Activated CD4-positive, alpha-beta T cell treated with anti-CD3 and anti-CD28 coated beads, Interleukin-2, amount 10 ng/mL, durations not matched to agents 24 days and 14 days (primary cell): Measurements from ENCODE around the gene C17orf100. TPM values are rescaled to one million over a fixed set of nuclear protein-coding genes. Genes with fewer than 3 reads are reported as not detected.
"Not testable (repeated sequence)": the region's sequence is repeated elsewhere in the genome, so short reads cannot be mapped to it uniquely, and the experiment has no call there.

Experiments used
- DNase-seq: peaks from one replicate; pipeline ENCODE4 v3.0.0; 2022
- H3K27ac Mint-ChIP-seq: one replicate; pipeline ENCODE4 v1.8.0; 2022; ENCODE audit warnings: mild to moderate bottlenecking, mixed read lengths
- H3K27me3 Mint-ChIP-seq: one replicate; pipeline ENCODE4 v1.8.0; 2022; ENCODE audit warnings: mixed read lengths
- H3K36me3 Mint-ChIP-seq: one replicate; pipeline ENCODE4 v1.8.0; 2022; ENCODE audit warnings: low read depth, mild to moderate bottlenecking, mixed read lengths
- H3K4me1 Mint-ChIP-seq: one replicate; pipeline ENCODE4 v1.8.0; 2021; ENCODE audit warnings: mixed read lengths
- H3K4me3 Mint-ChIP-seq: one replicate; pipeline ENCODE4 v1.8.0; 2022; ENCODE audit warnings: mild to moderate bottlenecking, moderate library complexity, mixed read lengths
- H3K9me3 Mint-ChIP-seq: one replicate; pipeline ENCODE4 v1.8.0; 2021; ENCODE audit warnings: mixed read lengths
- intact Hi-C: fragments of 100-400 bp; cut with micrococcal nuclease; formaldehyde crosslinking; loops from one replicate; pipeline ENCODE4 v1.15.1; 2023
- total RNA-seq: library from RNA; stranded (reverse); gene quantifications from 2 replicates; pipeline ENCODE4 v1.2.3, GENCODE V29; 2022

C17orf100 gene
- total RNA-seq, 1 donor from 2014 or later, result 1.8 TPM

GRCh38 chr17:6654841-6655731 lies 3.5 kb downstream of the C17orf100 start:
- peaks cover 5% of the 10 kb centered on the region for H3K36me3 Mint-ChIP-seq
- intact Hi-C loops, result loop anchor here (5.0 kb wide), 1 partner anchor 1168 kb away; the partner anchor contains the start of genes DERL2 and MIS12
- peak overlapping the region; percentile 83 for H3K4me3 Mint-ChIP-seq
- no peaks in the 10 kb centered on the region for H3K9me3 Mint-ChIP-seq
- H3K27ac Mint-ChIP-seq, result peak overlapping the region; percentile 32
- peaks cover 21% of the 10 kb centered on the region for H3K27me3 Mint-ChIP-seq
- DNase-seq, result no peak
- peaks cover 47% of the 10 kb centered on the region for H3K4me1 Mint-ChIP-seq

DNA sequence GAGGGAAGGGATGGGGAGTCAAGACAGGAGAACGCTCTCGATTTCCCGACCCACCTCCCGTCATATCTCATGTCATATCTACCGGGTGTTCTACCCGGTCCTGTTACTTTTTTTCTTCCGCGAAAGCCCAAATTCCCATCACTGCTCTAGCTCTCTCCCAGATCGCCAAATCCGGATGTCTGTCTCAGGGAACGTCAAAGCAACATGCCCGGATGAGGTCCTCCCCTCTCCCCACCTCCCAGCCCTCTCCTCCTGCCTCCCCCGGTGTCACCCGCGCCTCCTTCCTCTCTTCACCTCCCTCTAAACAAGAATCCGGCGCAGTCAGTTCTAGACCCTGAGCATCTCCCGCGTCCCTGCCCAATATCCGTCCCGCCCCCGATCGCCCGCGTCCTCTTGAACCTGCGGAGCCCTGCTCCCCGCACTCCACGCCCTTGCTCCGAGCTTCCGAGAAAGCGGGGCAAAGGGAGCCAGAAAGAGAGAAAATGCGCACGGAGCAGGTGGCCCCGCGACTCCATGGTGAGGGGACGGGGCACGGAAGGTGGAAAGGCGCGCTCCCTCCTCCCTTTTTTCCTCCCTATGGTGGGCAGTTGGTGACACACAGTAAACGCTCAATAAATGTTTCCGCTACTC lies 4.3 kb downstream of the C17orf100 start:
- H3K9me3 Mint-ChIP-seq, intact Hi-C loops, H3K36me3 Mint-ChIP-seq: not testable (repeated sequence)
- Mint-ChIP-seq H3K27me3 (peaks cover 25% of the 10 kb centered on the region), H3K27ac (peak overlapping the region; percentile 32), H3K4me3 (peak overlapping the region; percentile 83), H3K4me1 (peaks cover 49% of the 10 kb centered on the region)
- peak; percentile 78 for DNase-seq

DNA sequence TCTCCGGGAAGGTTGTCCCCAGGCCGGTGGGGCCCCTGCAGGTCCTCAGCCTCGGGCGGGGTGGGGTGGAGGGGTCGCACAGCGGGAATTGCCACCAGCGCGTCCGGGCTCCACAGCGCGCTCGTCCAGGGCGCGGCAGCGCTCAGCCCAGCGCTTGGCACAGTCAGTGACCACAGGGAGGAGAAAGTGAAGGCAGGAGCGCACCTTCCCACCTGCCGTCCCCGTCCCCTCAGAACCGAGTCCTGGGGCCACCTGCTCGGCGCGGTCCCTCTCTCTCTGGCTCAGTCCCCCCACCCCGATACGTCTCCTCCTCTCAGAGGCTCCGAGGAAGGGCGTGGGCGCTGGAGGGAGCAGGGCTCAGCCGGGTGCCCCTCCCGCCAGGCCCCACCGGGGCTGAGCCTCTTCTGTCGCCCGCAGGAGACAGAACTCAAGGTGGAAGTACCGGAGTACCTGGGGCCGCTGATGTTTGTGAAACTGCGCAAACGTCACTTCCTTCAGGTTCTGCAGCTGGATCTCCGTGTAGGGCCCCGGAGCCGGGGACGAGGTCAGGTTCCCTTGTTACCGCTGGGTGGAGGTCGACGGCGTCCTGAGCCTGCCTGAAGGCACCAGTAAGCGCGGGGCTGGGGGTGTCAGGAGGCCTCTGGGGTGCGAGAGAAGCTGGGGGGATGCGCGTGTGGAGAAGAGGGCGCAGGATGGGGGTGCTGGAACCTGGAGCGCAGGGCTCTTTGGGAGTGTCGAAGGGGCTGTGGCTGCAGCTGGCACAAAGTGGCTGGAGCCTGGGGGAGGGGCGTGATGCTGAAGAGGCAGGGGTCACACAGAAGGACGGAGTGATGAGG lies 5.5 kb downstream of the C17orf100 start:
- DNase-seq, result peak; percentile 90
- Mint-ChIP-seq H3K4me3 (peak overlapping the region; percentile 91), H3K27ac (peak overlapping the region; percentile 62), H3K27me3 (peaks cover 29% of the 10 kb centered on the region), H3K4me1 (peaks cover 58% of the 10 kb centered on the region)
- intact Hi-C loops, H3K36me3 Mint-ChIP-seq, H3K9me3 Mint-ChIP-seq: not testable (repeated sequence)

GRCh38 chr17:6657633-6658287 lies 6.2 kb downstream of the C17orf100 start:
- peaks cover 9% of the 10 kb centered on the region for H3K36me3 Mint-ChIP-seq
- peaks cover 35% of the 10 kb centered on the region for H3K27me3 Mint-ChIP-seq
- no peak for DNase-seq
- intact Hi-C loops, result no loop called here
- H3K27ac Mint-ChIP-seq, result peak overlapping the region; percentile 62
- peak overlapping the region; percentile 91 for H3K4me3 Mint-ChIP-seq
- H3K9me3 Mint-ChIP-seq, result no peaks in the 10 kb centered on the region
- peaks cover 52% of the 10 kb centered on the region for H3K4me1 Mint-ChIP-seq

GRCh38 chr17:6658411-6658810 lies 6.8 kb downstream of the C17orf100 start:
- Mint-ChIP-seq H3K4me3 (peak overlapping the region; percentile 91), H3K4me1 (peaks cover 47% of the 10 kb centered on the region), H3K27me3 (peaks cover 34% of the 10 kb centered on the region)
- DNase-seq, H3K27ac Mint-ChIP-seq, H3K9me3 Mint-ChIP-seq, intact Hi-C loops, H3K36me3 Mint-ChIP-seq: not testable (repeated sequence)

DNA sequence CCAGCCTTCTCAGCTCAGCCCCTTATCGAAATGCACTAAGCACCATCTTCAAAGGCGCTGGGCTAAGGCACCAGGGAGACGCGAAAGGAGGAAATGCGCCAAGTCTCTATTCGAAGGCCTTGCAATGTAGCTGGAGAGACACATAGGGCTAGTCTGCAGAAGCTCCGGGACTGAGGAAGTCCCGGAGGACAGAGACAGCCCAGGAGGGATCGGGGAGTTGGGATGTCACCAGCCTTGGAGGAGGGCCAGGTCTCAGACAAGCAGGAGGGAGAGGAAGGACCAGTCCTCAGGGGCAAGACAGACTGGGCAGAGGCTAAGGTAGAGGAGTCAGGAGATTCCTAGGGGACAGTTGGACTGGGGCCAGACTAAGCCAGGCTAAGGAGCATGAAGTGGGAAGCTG lies 8.5 kb downstream of the C17orf100 start:
- DNase-seq, result no peak
- peaks cover 39% of the 10 kb centered on the region for H3K4me1 Mint-ChIP-seq
- no peaks in the 10 kb centered on the region for H3K9me3 Mint-ChIP-seq
- peaks cover 30% of the 10 kb centered on the region for H3K27me3 Mint-ChIP-seq
- H3K4me3 Mint-ChIP-seq, result peak overlapping the region; percentile 26
- intact Hi-C loops, result loop anchor here (10.0 kb wide), 1 partner anchor 95 kb away; the partner anchor contains the start of gene XAF1
- no peak overlapping the region for H3K27ac Mint-ChIP-seq
- peaks cover 9% of the 10 kb centered on the region for H3K36me3 Mint-ChIP-seq

DNA sequence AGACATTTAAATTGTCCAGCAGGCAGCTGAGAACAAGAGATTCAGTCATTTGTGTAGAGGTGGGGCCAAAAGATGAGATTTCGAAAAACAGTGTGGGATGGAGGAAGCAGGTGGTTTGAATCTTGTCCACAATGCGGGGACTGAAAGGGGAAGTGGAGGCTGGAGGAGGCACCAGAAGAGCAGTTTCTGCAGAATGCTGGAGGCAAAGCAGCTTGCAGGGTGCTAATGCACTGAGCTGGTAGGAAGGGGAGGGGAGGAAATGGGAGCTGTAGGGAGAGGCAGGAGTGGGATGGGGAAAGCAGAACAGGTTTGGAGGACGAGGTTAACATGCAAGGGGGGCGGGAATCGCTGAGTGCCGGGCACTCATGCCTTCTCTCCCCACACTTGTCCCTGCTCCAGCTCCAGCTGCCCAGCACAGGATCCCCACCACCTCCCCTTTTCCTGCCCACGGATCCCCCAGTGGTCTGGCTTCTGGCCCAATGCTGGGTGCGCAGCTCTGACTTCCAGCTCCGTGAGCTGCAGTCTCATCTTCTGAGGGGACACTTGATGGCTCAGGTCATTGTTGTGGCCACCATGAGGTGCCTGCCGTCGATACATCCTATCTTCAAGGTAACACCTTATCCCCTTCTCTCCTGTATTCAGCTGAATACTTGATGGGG lies 9.4 kb downstream of the C17orf100 start:
- intact Hi-C loops, result loop anchor here (10.0 kb wide), 1 partner anchor 94 kb away; the partner anchor contains the start of gene XAF1
- Mint-ChIP-seq H3K4me1 (peaks cover 33% of the 10 kb centered on the region), H3K36me3 (peaks cover 9% of the 10 kb centered on the region), H3K27me3 (peaks cover 23% of the 10 kb centered on the region), H3K27ac (peak overlapping the region; percentile 27), H3K4me3 (peak overlapping the region; percentile 58), H3K9me3 (no peaks in the 10 kb centered on the region)
- DNase-seq, result peak; percentile 71

GRCh38 chr17:6661464-6661848 lies 9.9 kb downstream of the C17orf100 start:
- H3K27me3 Mint-ChIP-seq, result peaks cover 23% of the 10 kb centered on the region
- H3K4me1 Mint-ChIP-seq, result peaks cover 33% of the 10 kb centered on the region
- no peaks in the 10 kb centered on the region for H3K9me3 Mint-ChIP-seq
- no peak overlapping the region for H3K27ac Mint-ChIP-seq
- peaks cover 9% of the 10 kb centered on the region for H3K36me3 Mint-ChIP-seq
- intact Hi-C loops, result loop anchor here (10.0 kb wide), 1 partner anchor 93 kb away; the partner anchor contains the start of gene XAF1
- H3K4me3 Mint-ChIP-seq, result no peak overlapping the region
- no peak for DNase-seq

GRCh38 chr17:6663200-6663599 lies 11.6 kb downstream of the C17orf100 start:
- H3K4me3 Mint-ChIP-seq, H3K9me3 Mint-ChIP-seq, H3K27ac Mint-ChIP-seq, H3K36me3 Mint-ChIP-seq, DNase-seq: not testable (repeated sequence)
- H3K27me3 Mint-ChIP-seq, result peaks cover 27% of the 10 kb centered on the region
- intact Hi-C loops, result loop anchor here (10.0 kb wide), 1 partner anchor 92 kb away; the partner anchor contains the start of gene XAF1
- H3K4me1 Mint-ChIP-seq, result peaks cover 30% of the 10 kb centered on the region

DNA sequence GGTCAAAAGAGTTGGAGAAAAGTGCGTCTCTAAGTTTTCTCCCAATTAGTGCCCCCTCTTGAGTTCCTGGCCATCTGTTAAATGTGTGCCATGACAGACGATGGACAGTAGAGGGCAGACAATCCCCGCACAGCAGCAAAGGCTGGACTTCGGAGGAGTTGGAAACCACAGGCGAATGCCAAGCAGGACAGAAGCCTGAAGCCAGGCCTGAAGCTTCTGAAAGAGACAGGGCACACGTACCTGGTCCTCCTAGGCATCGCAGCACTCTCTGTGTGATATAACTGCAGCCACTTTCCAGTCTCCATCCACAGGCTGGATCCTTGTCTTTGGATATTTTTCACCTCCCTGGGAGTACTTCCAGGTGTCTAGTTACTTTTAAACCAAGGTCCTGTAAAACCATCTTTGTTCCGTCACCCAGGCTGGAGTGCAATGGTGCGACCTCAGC lies 14.5 kb downstream of the C17orf100 start:
- no peaks in the 10 kb centered on the region for H3K9me3 Mint-ChIP-seq
- peaks cover 14% of the 10 kb centered on the region for H3K4me1 Mint-ChIP-seq
- H3K27ac Mint-ChIP-seq, result no peak overlapping the region
- H3K4me3 Mint-ChIP-seq, result no peak overlapping the region
- peaks cover 18% of the 10 kb centered on the region for H3K27me3 Mint-ChIP-seq
- H3K36me3 Mint-ChIP-seq, result peaks cover 3% of the 10 kb centered on the region
- DNase-seq, result peak; percentile 84
- intact Hi-C loops, result loop anchor here (5.0 to 10.0 kb wide), 3 partner anchors 89 to 336 kb away; partner anchors contain the start of genes TEKT1 and XAF1

- no peak for DNase-seq
- Mint-ChIP-seq H3K27ac (no peak overlapping the region), H3K27me3 (peaks cover 16% of the 10 kb centered on the region), H3K36me3 (peaks cover 3% of the 10 kb centered on the region), H3K9me3 (no peaks in the 10 kb centered on the region), H3K4me1 (peaks cover 10% of the 10 kb centered on the region), H3K4me3 (no peak overlapping the region)
- intact Hi-C loops, result loop anchor here (5.0 to 10.0 kb wide), 3 partner anchors 88 to 336 kb away; partner anchors contain the start of genes TEKT1 and XAF1
These were observed 15.0 kb downstream of the C17orf100 start for GRCh38 chr17:6666557-6666956.

GRCh38 chr17:6667516-6667915 lies 16.0 kb downstream of the C17orf100 start:
- no peak for DNase-seq
- no peak overlapping the region for H3K4me3 Mint-ChIP-seq
- H3K4me1 Mint-ChIP-seq, result peaks cover 7% of the 10 kb centered on the region
- no peak overlapping the region for H3K27ac Mint-ChIP-seq
- no peaks in the 10 kb centered on the region for H3K9me3 Mint-ChIP-seq
- intact Hi-C loops, result loop anchor here (5.0 to 10.0 kb wide), 3 partner anchors 87 to 335 kb away; partner anchors contain the start of genes TEKT1 and XAF1
- peaks cover 2% of the 10 kb centered on the region for H3K36me3 Mint-ChIP-seq
- peaks cover 12% of the 10 kb centered on the region for H3K27me3 Mint-ChIP-seq
